Liver (tissue), 9 donors: ENCODE measurements around the gene GLIS1. TPM values are rescaled to one million over a fixed set of nuclear protein-coding genes. Genes with fewer than 3 reads are reported as not detected.

Experiments
- DNase-seq: peaks from one replicate; pipeline ENCODE4 v3.0.0-alpha.2; 2017; ENCODE audit warnings: low spot score
- H3K27ac ChIP-seq, 2 donors: one replicate each; pipeline ENCODE4 v1.7.0; 2013; ENCODE audit warnings: inconsistent platforms in 2 of 2, low read length in 2 of 2, control low read depth in 1 of 2, low read depth in 1 of 2, mild to moderate bottlenecking in 1 of 2
- H3K27me3 ChIP-seq, 4 donors: one replicate each; pipeline versions ENCODE4 v1.6.1 to v1.7.0; 2013; ENCODE audit warnings: low read length in 3 of 4, inconsistent platforms in 1 of 4, mild to moderate bottlenecking in 1 of 4, moderate library complexity in 1 of 4; ENCODE audit not compliant: control insufficient read depth in 4 of 4, insufficient read depth in 4 of 4
- H3K36me3 ChIP-seq, 4 donors: one replicate each; pipeline versions ENCODE4 v1.6.1 to v1.7.0; 2013; ENCODE audit warnings: low read length in 3 of 4, mild to moderate bottlenecking in 3 of 4, low read depth in 1 of 4, moderate library complexity in 1 of 4; ENCODE audit not compliant: control insufficient read depth in 4 of 4, insufficient read depth in 3 of 4
- H3K4me1 ChIP-seq, 4 donors: one replicate each; pipeline versions ENCODE4 v1.6.1 to v1.7.0; 2013; ENCODE audit warnings: low read length in 3 of 4, mild to moderate bottlenecking in 3 of 4, moderate library complexity in 1 of 4; ENCODE audit not compliant: control insufficient read depth in 4 of 4, insufficient read depth in 4 of 4
- H3K4me3 ChIP-seq, 3 donors: one replicate each; pipeline versions ENCODE4 v1.6.1 to v1.7.0; 2013; ENCODE audit warnings: low read length in 3 of 3, control low read depth in 1 of 3, low read depth in 1 of 3, mild to moderate bottlenecking in 1 of 3
- H3K9ac ChIP-seq, 2 donors: one replicate each; pipeline ENCODE4 v1.7.0; 2013; ENCODE audit warnings: low read length in 2 of 2, mild to moderate bottlenecking in 2 of 2, moderate library complexity in 2 of 2, control low read depth in 1 of 2, low read depth in 1 of 2
- H3K9me3 ChIP-seq, 4 donors: one replicate each; pipeline versions ENCODE4 v1.6.1 to v1.7.0; 2013; ENCODE audit warnings: low read length in 3 of 4; ENCODE audit not compliant: control insufficient read depth in 4 of 4
- ATF3 ChIP-seq: IDR thresholded peaks from 2 replicates; pipeline ENCODE4 v1.6.1; 2016; ENCODE audit warnings: antibody characterized with exemption
- CTCF ChIP-seq: fragments of 150-350 bp; IDR thresholded peaks from 2 replicates; pipeline ENCODE4 v1.5.1; 2017; ENCODE audit warnings: improper control_type of control experiment, low read depth, low read length; ENCODE audit not compliant: missing input control
- EGR1 ChIP-seq, 2 donors: IDR thresholded peaks; 2 replicates each; pipeline ENCODE4 v1.6.1; 2016 to 2018; ENCODE audit warnings: antibody characterized with exemption in 2 of 2, low read depth in 2 of 2
- FOXA1 ChIP-seq: IDR thresholded peaks from 2 replicates; pipeline ENCODE4 v1.6.1; 2016; ENCODE audit warnings: antibody characterized with exemption
- GABPA ChIP-seq, 2 donors: IDR thresholded peaks in 1 of 2; conservative IDR thresholded peaks in 1 of 2; 2 replicates each; pipeline ENCODE4 v1.6.1; 2016; ENCODE audit warnings: antibody characterized with exemption in 2 of 2, mild to moderate bottlenecking in 1 of 2, moderate library complexity in 1 of 2
- HNF4A ChIP-seq, 2 donors: conservative IDR thresholded peaks; 2 replicates each; pipeline ENCODE4 v1.6.1; 2016; ENCODE audit warnings: antibody characterized with exemption in 2 of 2, mild to moderate bottlenecking in 2 of 2
- HNF4G ChIP-seq: IDR thresholded peaks from 2 replicates; pipeline ENCODE4 v1.6.1; 2016; ENCODE audit warnings: antibody characterized with exemption
- JUND ChIP-seq, 2 donors: IDR thresholded peaks; 2 replicates each; pipeline ENCODE4 v1.6.1; 2016; ENCODE audit warnings: antibody characterized with exemption in 2 of 2
- MAX ChIP-seq: IDR thresholded peaks from 2 replicates; pipeline ENCODE4 v1.6.1; 2016; ENCODE audit warnings: antibody characterized with exemption
- NR2F2 ChIP-seq: IDR thresholded peaks from 2 replicates; pipeline ENCODE4 v1.6.1; 2016; ENCODE audit warnings: antibody characterized with exemption
- RAD21 ChIP-seq, 2 donors: IDR thresholded peaks; 2 replicates each; pipeline ENCODE4 v1.6.1; 2016; ENCODE audit warnings: antibody characterized with exemption in 2 of 2, mild to moderate bottlenecking in 2 of 2
- REST ChIP-seq: IDR thresholded peaks from 2 replicates; pipeline ENCODE4 v1.6.1; 2016; ENCODE audit warnings: antibody characterized with exemption, mild to moderate bottlenecking
- RXRA ChIP-seq, 2 donors: IDR thresholded peaks; 2 replicates each; pipeline ENCODE4 v1.6.1; 2017 to 2018; ENCODE audit warnings: antibody characterized with exemption in 2 of 2, mild to moderate bottlenecking in 1 of 2
- SP1 ChIP-seq: IDR thresholded peaks from 2 replicates; pipeline ENCODE4 v1.6.1; 2018; ENCODE audit warnings: antibody characterized with exemption, mild to moderate bottlenecking
- TAF1 ChIP-seq: conservative IDR thresholded peaks from 2 replicates; pipeline ENCODE4 v1.6.1; 2016; ENCODE audit warnings: antibody characterized with exemption, mild to moderate bottlenecking
- ZBTB33 ChIP-seq: IDR thresholded peaks from 2 replicates; pipeline ENCODE4 v1.6.1; 2016; ENCODE audit warnings: antibody characterized with exemption
- WGBS: extraction: QIAGEN DNeasy Blood & Tissue Kit; methylation state at CpG from one replicate; pipeline ENCODE4 v1.1.7; 2013; 5-methylcytosine and 5-hydroxymethylcytosine counted together
- polyA plus RNA-seq, 2 donors: library from polyadenylated mRNA; stranded (reverse) in 1 of 2; unstranded in 1 of 2; fragments of 200-250 nt in 1 of 2; fragments of >200 nt in 1 of 2; fragmentation: Nextera tagmentation in 1 of 2; extraction: Ambion mirVana in 1 of 2; gene quantifications; one replicate each; pipeline versions ENCODE4 v1.2.1 to v1.2.3, GENCODE V29; 2013 to 2015
- total RNA-seq, 2 donors: library from RNA; depleted of rRNA; stranded (reverse); fragments of >200 nt; gene quantifications; one replicate each; pipeline ENCODE4 v1.2.3, GENCODE V29; 2014
- donor health status: healthy.
- donor health status: healthy.
- donor health status: healthy.
- donor health status: healthy.
- donor health status: healthy.

GLIS1 gene
- total and polyA plus RNA-seq, 4 donors = under 0.01 to 0.05 TPM; not detected in 2

GRCh38 chr1:53727461-53728092, 11.4 kb downstream of the GLIS1 start:
- 91% methylated on average over 7 of the region's 7 CpGs for WGBS
- no peak for TF ChIP-seq HNF4A (conservative IDR thresholded peaks at IDR 0.05)
- no peak for TF ChIP-seq JUND (IDR thresholded peaks at IDR 0.05)
- no peak for TF ChIP-seq EGR1 (IDR thresholded peaks at IDR 0.05; ENCODE audit: low read depth in 2 of 2)
- TF ChIP-seq REST = no peak
- TF ChIP-seq RXRA (IDR thresholded peaks at IDR 0.05) = no peak
- no peak for TF ChIP-seq GABPA (IDR thresholded peaks at IDR 0.05 in 1 of 2, conservative IDR thresholded peaks at IDR 0.05 in 1 of 2)
- TF ChIP-seq ZBTB33 = no peak
- no peak for TF ChIP-seq HNF4G
- no peak for TF ChIP-seq FOXA1
- no peak for TF ChIP-seq NR2F2
- TF ChIP-seq CTCF = no peak
- no peak for TF ChIP-seq TAF1
- TF ChIP-seq SP1 = no peak
- no peak for TF ChIP-seq ATF3

GRCh38 chr1:53726009-53726600, 12.9 kb downstream of the GLIS1 start:
- Histone ChIP-seq H3K4me3 (no peak overlapping the region), H3K9me3 (peaks cover 0 to 4% (median 0%) of the 10 kb centered on the region in 4 donors), H3K27me3 (no peaks in the 10 kb centered on the region), H3K36me3 (no peaks in the 10 kb centered on the region), H3K9ac (no peak overlapping the region), H3K4me1 (no peaks in the 10 kb centered on the region), H3K27ac (no peak overlapping the region)
- WGBS = 88% methylated on average over 8 of the region's 8 CpGs
- DNase-seq = no peak
- TF ChIP-seq REST (no peak), JUND (IDR thresholded peaks at IDR 0.05) (no peak), MAX (no peak), RAD21 (IDR thresholded peaks at IDR 0.05) (no peak)

More at GRCh38 chr1:53727461-53728092, 11.4 kb downstream of the GLIS1 start:
- Histone ChIP-seq H3K27me3 (no peaks in the 10 kb centered on the region), H3K27ac (no peak overlapping the region), H3K4me1 (no peaks in the 10 kb centered on the region), H3K9me3 (peaks cover 0 to 4% (median 0%) of the 10 kb centered on the region in 4 donors), H3K4me3 (no peak overlapping the region), H3K9ac (no peak overlapping the region), H3K36me3 (no peaks in the 10 kb centered on the region)
- no peak for DNase-seq
